HL-60 (cell line): Measurements from ENCODE around the gene STOML2.

Experiments used
- GABPA ChIP-seq: IDR thresholded peaks from 2 replicates; pipeline ENCODE4 v1.6.1; 2012; ENCODE audit warnings: low read depth
- POLR2AphosphoS5 ChIP-seq: IDR thresholded peaks from 2 replicates; pipeline ENCODE4 v1.6.1; 2012; ENCODE audit warnings: low read depth
- TF ChIP-seq, protein P1 (sequence below): IDR thresholded peaks from one replicate; pipeline ENCODE4 v1.5.1; 2011; ENCODE audit warnings: low read length, control low read depth, inconsistent platforms; ENCODE audit not compliant: insufficient read depth
- TF ChIP-seq, protein P2 (sequence below): IDR thresholded peaks from 2 replicates; pipeline ENCODE4 v1.6.1; 2012; ENCODE audit warnings: low read depth; ENCODE audit not compliant: insufficient replicate concordance

DNA sequence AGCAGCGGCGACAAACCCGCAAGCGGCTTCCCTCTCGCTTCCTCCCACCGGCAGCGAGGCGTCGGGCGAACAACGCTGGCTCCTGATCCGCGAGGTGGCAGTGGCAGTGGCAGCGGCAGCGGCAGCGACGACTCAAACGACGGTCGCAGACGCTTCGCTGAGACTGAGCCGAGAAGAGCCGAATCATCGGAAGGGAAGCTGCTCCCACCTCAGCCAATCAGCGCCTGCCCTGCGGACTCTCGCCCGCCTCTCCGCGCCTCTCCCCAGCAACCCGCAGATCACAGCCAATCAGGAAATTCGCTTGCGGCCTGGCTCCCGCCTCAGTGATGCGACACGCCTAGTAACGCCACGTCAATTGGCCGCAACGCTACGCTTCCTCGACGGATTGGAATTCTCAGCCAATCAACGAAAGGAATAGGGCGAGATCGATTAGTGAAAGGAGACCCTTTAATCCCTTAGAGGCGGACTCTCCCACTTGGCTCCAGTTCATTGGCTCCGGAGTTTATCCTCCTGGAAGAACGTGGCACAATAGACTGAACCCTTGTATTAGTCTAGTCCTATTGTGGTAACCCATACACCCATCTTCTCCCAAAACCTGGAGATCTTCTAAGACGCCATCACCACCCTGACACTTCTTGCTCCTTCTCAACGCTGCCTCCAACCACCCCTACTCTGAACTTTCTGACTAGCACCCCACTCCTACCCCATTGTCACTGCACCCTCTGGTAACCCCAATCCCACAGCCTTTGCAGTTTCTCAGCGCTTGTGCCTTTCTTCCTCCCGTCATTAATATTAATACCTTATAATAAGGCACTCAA lies 30.3 kb downstream of the STOML2 start, which contains the start of gene VCP:
- TF ChIP-seq, protein P1, sequence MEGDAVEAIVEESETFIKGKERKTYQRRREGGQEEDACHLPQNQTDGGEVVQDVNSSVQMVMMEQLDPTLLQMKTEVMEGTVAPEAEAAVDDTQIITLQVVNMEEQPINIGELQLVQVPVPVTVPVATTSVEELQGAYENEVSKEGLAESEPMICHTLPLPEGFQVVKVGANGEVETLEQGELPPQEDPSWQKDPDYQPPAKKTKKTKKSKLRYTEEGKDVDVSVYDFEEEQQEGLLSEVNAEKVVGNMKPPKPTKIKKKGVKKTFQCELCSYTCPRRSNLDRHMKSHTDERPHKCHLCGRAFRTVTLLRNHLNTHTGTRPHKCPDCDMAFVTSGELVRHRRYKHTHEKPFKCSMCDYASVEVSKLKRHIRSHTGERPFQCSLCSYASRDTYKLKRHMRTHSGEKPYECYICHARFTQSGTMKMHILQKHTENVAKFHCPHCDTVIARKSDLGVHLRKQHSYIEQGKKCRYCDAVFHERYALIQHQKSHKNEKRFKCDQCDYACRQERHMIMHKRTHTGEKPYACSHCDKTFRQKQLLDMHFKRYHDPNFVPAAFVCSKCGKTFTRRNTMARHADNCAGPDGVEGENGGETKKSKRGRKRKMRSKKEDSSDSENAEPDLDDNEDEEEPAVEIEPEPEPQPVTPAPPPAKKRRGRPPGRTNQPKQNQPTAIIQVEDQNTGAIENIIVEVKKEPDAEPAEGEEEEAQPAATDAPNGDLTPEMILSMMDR = no peak
- TF ChIP-seq POLR2AphosphoS5 (peak; percentile 94), GABPA (no peak)
- TF ChIP-seq, protein P2, sequence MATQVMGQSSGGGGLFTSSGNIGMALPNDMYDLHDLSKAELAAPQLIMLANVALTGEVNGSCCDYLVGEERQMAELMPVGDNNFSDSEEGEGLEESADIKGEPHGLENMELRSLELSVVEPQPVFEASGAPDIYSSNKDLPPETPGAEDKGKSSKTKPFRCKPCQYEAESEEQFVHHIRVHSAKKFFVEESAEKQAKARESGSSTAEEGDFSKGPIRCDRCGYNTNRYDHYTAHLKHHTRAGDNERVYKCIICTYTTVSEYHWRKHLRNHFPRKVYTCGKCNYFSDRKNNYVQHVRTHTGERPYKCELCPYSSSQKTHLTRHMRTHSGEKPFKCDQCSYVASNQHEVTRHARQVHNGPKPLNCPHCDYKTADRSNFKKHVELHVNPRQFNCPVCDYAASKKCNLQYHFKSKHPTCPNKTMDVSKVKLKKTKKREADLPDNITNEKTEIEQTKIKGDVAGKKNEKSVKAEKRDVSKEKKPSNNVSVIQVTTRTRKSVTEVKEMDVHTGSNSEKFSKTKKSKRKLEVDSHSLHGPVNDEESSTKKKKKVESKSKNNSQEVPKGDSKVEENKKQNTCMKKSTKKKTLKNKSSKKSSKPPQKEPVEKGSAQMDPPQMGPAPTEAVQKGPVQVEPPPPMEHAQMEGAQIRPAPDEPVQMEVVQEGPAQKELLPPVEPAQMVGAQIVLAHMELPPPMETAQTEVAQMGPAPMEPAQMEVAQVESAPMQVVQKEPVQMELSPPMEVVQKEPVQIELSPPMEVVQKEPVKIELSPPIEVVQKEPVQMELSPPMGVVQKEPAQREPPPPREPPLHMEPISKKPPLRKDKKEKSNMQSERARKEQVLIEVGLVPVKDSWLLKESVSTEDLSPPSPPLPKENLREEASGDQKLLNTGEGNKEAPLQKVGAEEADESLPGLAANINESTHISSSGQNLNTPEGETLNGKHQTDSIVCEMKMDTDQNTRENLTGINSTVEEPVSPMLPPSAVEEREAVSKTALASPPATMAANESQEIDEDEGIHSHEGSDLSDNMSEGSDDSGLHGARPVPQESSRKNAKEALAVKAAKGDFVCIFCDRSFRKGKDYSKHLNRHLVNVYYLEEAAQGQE = no peak
